Germinal center (tissue), 1 donor: ENCODE data around the gene SYTL3.
"Not testable (repeated sequence)": the region's sequence is repeated elsewhere in the genome, so short reads cannot be mapped to it uniquely, and the experiment has no call there.

Experiments
- DNase-seq: peaks from one replicate; pipeline ENCODE4 v3.0.0; 2012; ENCODE audit warnings: mixed read lengths, low spot score

SYTL3 gene

DNA sequence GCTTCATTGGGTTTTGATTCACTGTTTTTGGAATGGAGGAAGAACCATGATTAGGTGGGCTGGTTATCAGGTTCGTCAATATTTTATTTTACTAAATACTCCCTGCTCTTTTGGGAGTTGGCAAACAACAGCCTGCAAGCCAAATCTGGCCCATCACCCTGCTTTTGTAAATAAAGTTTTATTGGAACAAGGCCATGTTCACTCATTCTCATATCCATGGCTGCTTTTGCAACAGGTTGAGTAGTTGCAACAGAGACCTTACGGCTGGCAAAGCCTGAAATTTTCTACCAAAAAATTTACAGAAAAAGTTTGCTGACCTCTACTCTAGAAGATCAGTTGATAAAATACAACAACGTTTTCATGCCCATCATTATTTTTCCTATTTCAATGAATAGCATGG lies 45.1 kb downstream of the SYTL3 start:
- DNase-seq: no peak

GRCh38 chr6:158697811-158698210 lies 48.0 kb downstream of the SYTL3 start:
- DNase-seq: no peak

- no peak for DNase-seq
Measured at GRCh38 chr6:158698931-158699330, 49.1 kb downstream of the SYTL3 start.

DNA sequence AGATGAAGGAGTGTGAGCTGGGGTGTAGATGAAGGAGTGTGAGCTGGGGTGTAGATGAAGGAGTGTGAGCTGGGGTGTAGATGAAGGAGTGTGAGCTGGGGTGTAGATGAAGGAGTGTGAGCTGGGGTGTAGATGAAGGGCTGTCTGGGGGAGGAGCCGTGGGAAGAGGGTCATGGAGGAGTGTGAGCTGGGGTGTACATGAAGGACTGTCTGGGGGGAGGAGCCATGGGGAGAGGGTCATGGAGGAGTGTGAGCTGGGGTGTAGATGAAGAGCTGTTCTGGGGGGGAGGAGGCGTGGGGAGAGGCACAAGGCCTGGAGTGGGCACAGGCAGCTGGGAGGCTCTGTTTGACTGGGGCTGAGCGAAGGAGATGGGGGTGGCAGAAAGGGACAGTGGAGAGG lies 51.4 kb downstream of the SYTL3 start:
- not testable (repeated sequence) for DNase-seq

GRCh38 chr6:158703111-158703836 lies 53.4 kb downstream of the SYTL3 start:
- DNase-seq: no peak

GRCh38 chr6:158703837-158704822 lies 54.3 kb downstream of the SYTL3 start:
- peak; percentile 91 for DNase-seq

GRCh38 chr6:158705386-158706126 lies 55.7 kb downstream of the SYTL3 start:
- DNase-seq: no peak

GRCh38 chr6:158706369-158706982 lies 56.6 kb downstream of the SYTL3 start:
- no peak for DNase-seq

DNA sequence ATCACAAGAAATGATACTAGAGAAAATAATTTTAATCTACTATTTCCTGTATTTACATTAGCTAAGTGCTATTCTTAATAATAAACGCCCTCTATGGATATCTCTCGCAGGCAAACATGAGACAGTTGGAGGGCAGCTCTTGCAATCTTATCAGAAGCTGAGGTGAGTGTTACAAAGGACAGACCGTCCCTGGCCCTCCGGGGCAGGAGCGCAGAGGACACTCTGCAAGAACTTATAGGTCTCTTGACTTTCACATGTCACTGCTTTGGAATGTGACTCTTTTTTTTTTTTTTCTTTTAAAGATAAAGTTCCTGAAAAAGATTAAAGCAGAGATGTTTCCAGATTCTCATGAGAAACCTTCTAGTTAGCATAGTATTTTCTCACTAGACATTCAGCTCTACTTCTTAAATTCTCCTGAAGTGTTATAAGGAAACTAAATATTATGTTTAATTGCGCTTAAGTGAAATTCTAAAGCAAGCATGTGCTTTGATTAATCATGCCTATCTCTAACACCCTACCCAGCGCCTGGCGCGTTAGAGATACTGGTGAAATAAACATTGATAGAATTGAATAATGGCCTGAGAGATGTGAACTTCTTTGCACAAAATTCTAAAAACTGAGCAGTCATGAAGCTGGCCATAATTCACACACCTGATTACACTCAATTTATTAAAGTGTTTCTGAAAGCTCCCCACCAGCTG lies 57.4 kb downstream of the SYTL3 start:
- no peak for DNase-seq

GRCh38 chr6:158707821-158708195 lies 58.0 kb downstream of the SYTL3 start:
- DNase-seq: peak; percentile 36

DNA sequence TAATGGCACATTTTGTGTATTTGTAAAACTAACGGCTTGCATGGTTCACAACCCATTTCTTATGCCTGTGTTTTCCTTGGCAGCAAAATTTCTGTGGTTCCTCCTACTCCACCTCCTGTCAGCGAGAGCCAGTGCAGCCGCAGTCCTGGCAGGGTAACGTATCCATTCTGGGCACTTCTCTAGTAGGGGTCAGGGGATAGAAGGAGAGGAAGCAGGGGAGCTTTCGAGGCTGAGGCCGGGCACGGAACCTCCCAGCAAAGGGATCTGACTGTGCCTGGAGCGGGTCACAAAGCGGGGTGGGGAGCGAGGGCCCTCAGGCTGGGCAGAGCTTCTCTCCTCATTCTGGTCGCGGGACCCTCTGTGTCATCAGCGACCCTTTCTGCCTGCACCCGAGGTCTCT lies 58.4 kb downstream of the SYTL3 start:
- DNase-seq: no peak

- no peak for DNase-seq
Measured at GRCh38 chr6:158709809-158710208, 60.0 kb downstream of the SYTL3 start.

GRCh38 chr6:158711264-158711663 lies 61.4 kb downstream of the SYTL3 start:
- no peak for DNase-seq

DNA sequence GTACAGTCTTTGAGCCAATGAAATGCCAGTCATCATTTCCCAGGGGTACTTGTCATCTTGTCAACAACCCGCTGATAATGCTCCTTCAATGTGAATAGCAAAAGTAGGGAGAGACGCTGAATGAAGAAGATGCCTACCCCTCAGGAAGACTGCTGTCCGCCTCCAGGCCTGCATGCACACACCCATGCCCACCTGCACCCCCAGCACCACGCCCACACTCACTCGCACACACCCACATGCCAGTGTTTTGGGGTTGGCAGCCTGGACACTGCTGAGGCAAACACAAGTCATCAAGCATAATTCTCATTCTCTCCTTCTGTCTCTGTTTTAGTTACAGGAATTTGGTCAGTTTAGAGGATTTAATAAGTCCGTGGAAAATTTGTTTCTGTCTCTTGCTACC lies 63.6 kb downstream of the SYTL3 start:
- DNase-seq: no peak

DNA sequence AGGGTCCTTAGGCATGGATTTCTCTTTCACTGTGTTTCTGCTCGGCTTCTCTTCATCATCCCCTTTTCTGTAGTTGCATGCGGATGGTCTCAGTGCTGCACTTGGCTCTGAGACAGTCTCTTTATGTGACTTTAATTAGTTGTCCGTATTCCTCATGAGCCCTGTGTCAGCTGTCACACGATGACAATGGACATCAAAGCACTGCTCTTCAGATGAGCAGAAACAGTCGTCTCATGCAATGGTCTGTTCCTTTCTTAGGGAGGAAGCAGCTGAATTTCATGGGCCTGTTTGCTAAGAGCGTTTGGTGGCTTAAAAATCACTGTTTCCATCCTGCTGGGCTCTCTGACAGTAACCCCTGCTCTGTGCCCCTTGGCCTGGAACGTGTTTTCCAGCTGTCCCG lies 64.9 kb downstream of the SYTL3 start:
- DNase-seq: no peak

GRCh38 chr6:158715330-158716311 lies 65.8 kb downstream of the SYTL3 start:
- DNase-seq: peak; percentile 78

DNA sequence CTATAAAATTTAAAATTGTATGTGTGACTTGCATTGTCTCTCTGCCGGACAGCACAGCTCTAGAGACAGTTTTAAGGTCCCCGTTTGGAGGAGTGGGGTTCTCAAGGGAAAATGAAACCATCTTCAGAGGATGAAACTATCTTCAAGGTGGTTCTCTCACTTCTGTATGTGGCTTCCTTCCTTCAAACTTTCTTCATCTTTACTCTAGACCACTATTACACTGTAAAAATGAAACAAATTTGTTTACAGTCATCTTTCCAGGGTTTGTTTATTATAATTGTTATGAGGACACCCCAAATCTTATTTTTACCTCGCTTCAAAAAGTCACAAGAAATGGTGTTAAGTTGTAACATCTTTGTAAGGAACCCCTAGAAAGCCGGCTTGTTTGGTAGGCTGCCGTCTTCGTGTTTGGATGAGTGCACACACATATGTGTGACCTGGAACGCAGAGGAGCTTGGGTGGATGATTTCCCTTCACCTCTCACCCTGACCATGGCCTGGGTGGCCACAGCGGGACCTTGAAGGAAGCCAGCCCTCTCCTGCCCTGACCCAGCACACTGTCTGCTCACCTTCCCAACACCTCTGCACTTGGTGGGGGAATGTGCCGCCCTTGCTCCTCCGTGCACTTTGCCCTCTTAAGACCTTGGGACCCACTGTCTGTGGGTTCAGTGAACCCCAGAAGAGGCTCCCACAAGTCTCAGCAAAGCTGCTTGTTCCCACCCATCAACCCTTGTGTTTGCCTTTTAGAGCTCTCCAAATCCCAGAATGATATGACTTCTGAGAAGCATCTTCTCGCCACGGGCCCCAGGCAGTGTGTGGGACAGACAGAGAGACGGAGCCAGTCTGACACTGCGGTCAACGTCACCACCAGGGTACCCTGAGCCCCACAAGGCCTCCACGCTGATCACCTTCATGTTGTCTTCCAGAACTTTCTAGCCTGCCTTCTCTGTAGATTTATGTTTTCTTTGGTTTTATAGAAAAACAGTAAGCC lies 67.8 kb downstream of the SYTL3 start:
- peak; percentile 57 for DNase-seq

DNA sequence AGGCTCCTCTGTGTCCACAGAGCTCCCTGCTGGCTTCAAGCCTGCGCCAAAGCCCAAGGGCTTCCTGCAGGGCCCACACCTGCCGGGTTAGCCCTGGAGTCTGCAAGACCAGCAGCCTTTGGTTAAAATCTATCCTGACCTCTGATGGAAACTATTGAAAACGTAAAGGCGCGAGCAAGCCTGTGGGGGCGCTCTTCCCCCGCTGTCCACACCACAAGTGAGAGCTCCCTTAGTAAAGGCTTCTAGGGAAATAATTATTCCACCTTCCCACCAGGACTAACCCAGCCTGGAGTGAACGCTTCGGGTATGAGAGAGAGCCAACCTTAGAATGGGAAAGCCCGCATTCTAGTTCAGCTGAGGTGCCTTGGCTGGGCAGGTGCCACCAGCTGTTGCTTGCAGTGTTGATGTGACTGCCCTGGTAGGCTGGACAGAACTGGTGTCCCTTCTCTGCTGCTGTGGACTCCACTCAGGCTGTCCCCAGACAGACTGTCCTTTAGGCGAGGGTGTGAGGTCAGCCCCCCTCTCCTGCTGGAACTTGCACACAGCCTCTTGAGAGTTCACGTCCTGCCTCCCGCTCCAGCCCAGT lies 68.7 kb downstream of the SYTL3 start:
- no peak for DNase-seq
